ENCODE measurements around the gene TRIO. TPM values are rescaled to one million over a fixed set of nuclear protein-coding genes. Genes with fewer than 3 reads are reported as not detected.

TRIO gene
- total and polyA plus RNA-seq, 2 of the 8 experiments (the other 6 are each of a cell fraction or from before 2014, with no cell fraction given): 35.1 to 69.1 TPM

DNA sequence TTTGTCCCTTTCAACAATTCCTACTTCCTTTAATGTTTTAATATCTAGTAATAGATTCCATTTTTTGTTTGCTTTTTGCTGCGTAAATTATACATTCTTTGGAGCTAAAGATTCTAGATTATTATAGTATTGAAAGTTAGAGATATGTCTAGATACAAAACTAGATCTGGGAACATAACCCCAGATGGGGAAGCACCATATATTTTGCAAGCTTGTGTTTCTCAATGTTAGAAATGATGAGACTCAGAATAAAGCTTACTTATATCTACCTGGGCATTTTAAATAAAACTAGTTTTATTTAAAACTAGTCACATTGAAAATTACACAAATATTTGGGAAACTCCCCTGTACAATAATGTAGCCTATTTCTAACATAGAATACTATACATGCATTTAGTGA is 32.2 kb downstream of the TRIO start (continued):
- TF ChIP-seq GTF2F1 (IDR thresholded peaks at IDR 0.05; ENCODE audit: borderline replicate concordance, low read depth, low read length) (no peak), ZNF274 (IDR thresholded peaks at IDR 0.05; ENCODE audit: borderline replicate concordance, extremely low read depth, low read length) (no peak)
